HG02885 (cell line): ENCODE data around the gene AP2B1.

ENCODE experiments used
- ATAC-seq: cut with Tn5 transposase; IDR thresholded peaks from one replicate; pipeline ENCODE4 v1.9.1; 2021; ENCODE audit warnings: mild to moderate bottlenecking; ENCODE audit not compliant: unreplicated experiment, poor library complexity

AP2B1 gene

GRCh38 chr17:35618628-35619027, 31.5 kb downstream of the AP2B1 start:
- no peak for ATAC-seq

GRCh38 chr17:35621768-35622167, 34.6 kb downstream of the AP2B1 start:
- no peak for ATAC-seq

- ATAC-seq = no peak
Observed at GRCh38 chr17:35627417-35627816, 40.3 kb downstream of the AP2B1 start.

- ATAC-seq = no peak
Observed at GRCh38 chr17:35630530-35631148, 43.5 kb downstream of the AP2B1 start.

GRCh38 chr17:35641032-35641431, 53.9 kb downstream of the AP2B1 start:
- ATAC-seq = no peak

GRCh38 chr17:35645923-35646322, 58.8 kb downstream of the AP2B1 start:
- ATAC-seq = no peak

- no peak for ATAC-seq
Observed at GRCh38 chr17:35651467-35651866, 64.3 kb downstream of the AP2B1 start.

- ATAC-seq = no peak
Observed at GRCh38 chr17:35653619-35654361, 66.7 kb downstream of the AP2B1 start.

- no peak for ATAC-seq
Observed at GRCh38 chr17:35655303-35655702, 68.2 kb downstream of the AP2B1 start.

- ATAC-seq = no peak
Observed at GRCh38 chr17:35660902-35661301, 73.8 kb downstream of the AP2B1 start.

- no peak for ATAC-seq
Observed at GRCh38 chr17:35664685-35665084, 77.6 kb downstream of the AP2B1 start.

- ATAC-seq = no peak
Observed at GRCh38 chr17:35665662-35666061, 78.5 kb downstream of the AP2B1 start.

- no peak for ATAC-seq
Observed at GRCh38 chr17:35666070-35666469, 78.9 kb downstream of the AP2B1 start.

- no peak for ATAC-seq
Observed at GRCh38 chr17:35666967-35667532, 79.9 kb downstream of the AP2B1 start.

GRCh38 chr17:35668802-35669201, 81.7 kb downstream of the AP2B1 start:
- no peak for ATAC-seq

GRCh38 chr17:35674552-35674951, 87.4 kb downstream of the AP2B1 start:
- ATAC-seq = no peak

- no peak for ATAC-seq
Observed at GRCh38 chr17:35676441-35676840, 89.3 kb downstream of the AP2B1 start.

- ATAC-seq = no peak
Observed at GRCh38 chr17:35679007-35679682, 92.0 kb downstream of the AP2B1 start.

GRCh38 chr17:35683591-35683990, 96.5 kb downstream of the AP2B1 start:
- ATAC-seq = no peak

- ATAC-seq = no peak
Observed at GRCh38 chr17:35684055-35684802, 97.1 kb downstream of the AP2B1 start.
